ENCODE measurements around the gene DNTT. TPM values are rescaled to one million over a fixed set of nuclear protein-coding genes. Genes with fewer than 3 reads are reported as not detected.
A peak's percentile ranks its signal among the peaks of the same experiment; 100 is the strongest.

Gene DNTT
- total RNA-seq, 1 donor from 2014 or later = not detected

DNA sequence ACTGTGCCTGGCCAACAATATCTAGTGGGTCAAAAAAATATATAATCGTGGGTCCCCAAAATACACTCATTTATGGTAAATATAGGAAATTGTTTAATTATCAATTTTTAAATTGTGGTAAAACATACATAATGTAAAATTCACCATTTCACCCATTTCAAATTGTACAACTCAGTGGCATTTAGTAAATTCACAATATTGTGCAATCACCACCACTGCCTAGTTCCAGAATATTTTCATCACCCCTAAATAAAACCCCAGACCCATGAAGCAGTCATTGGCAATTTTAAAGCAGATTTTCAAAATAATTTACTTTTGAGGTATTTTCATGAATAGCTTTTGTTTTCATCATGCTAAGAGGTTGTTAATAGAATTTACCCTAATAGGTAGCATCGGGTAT lies 43.1 kb upstream of the DNTT start:
- Mint-ChIP-seq H3K36me3 (no peaks in the 10 kb centered on the region), H3K27ac (no peak overlapping the region), H3K27me3 (ENCODE audit: insufficient read depth, low read depth) (peaks cover 2% of the 10 kb centered on the region), H3K9me3 (peaks cover 4% of the 10 kb centered on the region), H3K4me1 (peaks cover 11% of the 10 kb centered on the region), H3K4me3 (no peak overlapping the region)
- H3K4me1 ChIP-seq = peaks cover 8% of the 10 kb centered on the region
- no peak for DNase-seq (ENCODE audit: low spot score)
- no peak overlapping the region for H2AFZ ChIP-seq (replicated peaks)
- H3K4me3 ChIP-seq = no peak overlapping the region
- no peaks in the 10 kb centered on the region for H4K20me1 ChIP-seq (ENCODE audit: low read depth)
- no peaks in the 10 kb centered on the region for H3K9me3 ChIP-seq (ENCODE audit: low read depth)
- no peaks in the 10 kb centered on the region for H3K36me3 ChIP-seq
- H3K27ac ChIP-seq = no peak overlapping the region
- no peak overlapping the region for H3K9ac ChIP-seq
- H3F3A ChIP-seq (ENCODE audit: low read depth) = peaks cover 4% of the 10 kb centered on the region
- no peak overlapping the region for H3K4me2 ChIP-seq
- no peaks in the 10 kb centered on the region for H3K79me2 ChIP-seq (ENCODE audit: low read depth)
- TF ChIP-seq, protein P1, sequence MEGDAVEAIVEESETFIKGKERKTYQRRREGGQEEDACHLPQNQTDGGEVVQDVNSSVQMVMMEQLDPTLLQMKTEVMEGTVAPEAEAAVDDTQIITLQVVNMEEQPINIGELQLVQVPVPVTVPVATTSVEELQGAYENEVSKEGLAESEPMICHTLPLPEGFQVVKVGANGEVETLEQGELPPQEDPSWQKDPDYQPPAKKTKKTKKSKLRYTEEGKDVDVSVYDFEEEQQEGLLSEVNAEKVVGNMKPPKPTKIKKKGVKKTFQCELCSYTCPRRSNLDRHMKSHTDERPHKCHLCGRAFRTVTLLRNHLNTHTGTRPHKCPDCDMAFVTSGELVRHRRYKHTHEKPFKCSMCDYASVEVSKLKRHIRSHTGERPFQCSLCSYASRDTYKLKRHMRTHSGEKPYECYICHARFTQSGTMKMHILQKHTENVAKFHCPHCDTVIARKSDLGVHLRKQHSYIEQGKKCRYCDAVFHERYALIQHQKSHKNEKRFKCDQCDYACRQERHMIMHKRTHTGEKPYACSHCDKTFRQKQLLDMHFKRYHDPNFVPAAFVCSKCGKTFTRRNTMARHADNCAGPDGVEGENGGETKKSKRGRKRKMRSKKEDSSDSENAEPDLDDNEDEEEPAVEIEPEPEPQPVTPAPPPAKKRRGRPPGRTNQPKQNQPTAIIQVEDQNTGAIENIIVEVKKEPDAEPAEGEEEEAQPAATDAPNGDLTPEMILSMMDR (IDR thresholded peaks at IDR 0.05) = no peak
- TF ChIP-seq EZH2phosphoT487 (IDR thresholded peaks at IDR 0.05) = no peak
- no peak for TF ChIP-seq EZH2 (IDR thresholded peaks at IDR 0.05)
- H3K27me3 ChIP-seq = no peaks in the 10 kb centered on the region

DNA sequence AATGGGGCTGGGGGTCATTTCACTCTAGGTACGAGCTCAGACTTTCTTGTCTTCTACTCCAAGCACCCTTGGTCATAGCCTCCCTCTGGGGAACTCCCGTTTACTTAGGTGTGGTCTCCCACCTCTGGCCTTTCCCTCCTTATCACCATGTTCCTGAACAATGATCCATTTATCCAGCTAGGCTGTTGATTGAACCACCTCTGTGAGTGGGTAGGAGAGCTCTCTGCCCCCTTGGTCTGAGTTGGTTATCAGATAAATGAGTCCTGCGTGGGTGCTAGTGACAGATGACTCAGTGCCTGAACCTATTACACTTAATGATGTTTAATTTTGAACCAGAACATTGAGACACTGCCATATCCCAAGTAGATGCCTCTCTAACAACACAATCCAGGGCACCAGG lies 42.3 kb upstream of the DNTT start:
- Histone ChIP-seq H3K9me3 (ENCODE audit: low read depth) (no peaks in the 10 kb centered on the region), H3K27ac (no peak overlapping the region), H3K4me2 (no peak overlapping the region), H3K36me3 (no peaks in the 10 kb centered on the region), H3K4me3 (no peak overlapping the region), H3K27me3 (no peaks in the 10 kb centered on the region), H3K79me2 (ENCODE audit: low read depth) (no peaks in the 10 kb centered on the region), H3F3A (ENCODE audit: low read depth) (no peaks in the 10 kb centered on the region), H3K9ac (no peak overlapping the region), H4K20me1 (ENCODE audit: low read depth) (no peaks in the 10 kb centered on the region), H2AFZ (replicated peaks) (no peak overlapping the region), H3K4me1 (peaks cover 5% of the 10 kb centered on the region)
- Mint-ChIP-seq H3K27me3 (ENCODE audit: insufficient read depth, low read depth) (peaks cover under 1% of the 10 kb centered on the region), H3K9me3 (peaks cover 5% of the 10 kb centered on the region), H3K4me1 (peaks cover 11% of the 10 kb centered on the region), H3K4me3 (no peak overlapping the region), H3K27ac (no peak overlapping the region), H3K36me3 (no peaks in the 10 kb centered on the region)
- DNase-seq (ENCODE audit: low spot score) = no peak
- no peak for TF ChIP-seq EZH2 (IDR thresholded peaks at IDR 0.05)
- TF ChIP-seq EZH2phosphoT487 (IDR thresholded peaks at IDR 0.05) = no peak
- TF ChIP-seq, protein P1 (IDR thresholded peaks at IDR 0.05) = no peak

DNA sequence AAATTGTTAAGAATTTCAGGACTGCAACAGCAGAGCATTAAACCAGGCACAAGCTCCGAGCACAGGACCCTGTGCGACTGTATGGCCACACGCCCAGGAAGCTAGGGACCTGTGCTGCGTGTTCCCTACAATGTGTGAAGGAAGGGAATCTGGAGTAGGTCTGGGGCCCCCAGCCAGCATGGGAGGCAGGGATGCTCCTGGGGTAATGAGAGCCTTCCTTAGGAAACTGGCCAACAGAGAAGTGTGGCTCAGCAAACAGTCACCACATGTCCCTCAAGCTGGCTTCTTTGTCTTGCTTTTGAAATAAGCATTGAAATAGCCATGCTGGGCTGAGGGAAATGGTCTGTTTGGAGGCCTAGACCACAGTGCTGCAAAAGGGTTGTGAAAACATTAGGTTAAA lies 41.1 kb upstream of the DNTT start:
- H3F3A ChIP-seq (ENCODE audit: low read depth) = no peaks in the 10 kb centered on the region
- H3K27ac ChIP-seq = no peak overlapping the region
- H3K27me3 Mint-ChIP-seq (ENCODE audit: insufficient read depth, low read depth) = no peaks in the 10 kb centered on the region
- H3K79me2 ChIP-seq (ENCODE audit: low read depth) = no peaks in the 10 kb centered on the region
- peaks cover 17% of the 10 kb centered on the region for H3K4me1 Mint-ChIP-seq
- H2AFZ ChIP-seq (replicated peaks) = peak overlapping the region; percentile 86
- no peaks in the 10 kb centered on the region for H4K20me1 ChIP-seq (ENCODE audit: low read depth)
- H3K27me3 ChIP-seq = no peaks in the 10 kb centered on the region
- no peaks in the 10 kb centered on the region for H3K36me3 Mint-ChIP-seq
- TF ChIP-seq EZH2 (IDR thresholded peaks at IDR 0.05) (no peak), EZH2phosphoT487 (IDR thresholded peaks at IDR 0.05) (no peak)
- TF ChIP-seq, protein P1 (IDR thresholded peaks at IDR 0.05) = no peak
- no peak overlapping the region for H3K4me2 ChIP-seq
- H3K9me3 ChIP-seq (ENCODE audit: low read depth) = no peaks in the 10 kb centered on the region
- no peaks in the 10 kb centered on the region for H3K36me3 ChIP-seq
- no peak overlapping the region for H3K9ac ChIP-seq
- no peak overlapping the region for H3K4me3 Mint-ChIP-seq
- peaks cover 5% of the 10 kb centered on the region for H3K9me3 Mint-ChIP-seq
- peaks cover 5% of the 10 kb centered on the region for H3K4me1 ChIP-seq
- H3K27ac Mint-ChIP-seq = no peak overlapping the region
- H3K4me3 ChIP-seq = no peak overlapping the region
- DNase-seq (ENCODE audit: low spot score) = no peak
